ENCODE measurements around the gene FHOD3. TPM values are rescaled to one million over a fixed set of nuclear protein-coding genes. Genes with fewer than 3 reads are reported as not detected.

Gene FHOD3
- total RNA-seq, 1 experiment from 2014 or later, result 18.1 TPM

DNA sequence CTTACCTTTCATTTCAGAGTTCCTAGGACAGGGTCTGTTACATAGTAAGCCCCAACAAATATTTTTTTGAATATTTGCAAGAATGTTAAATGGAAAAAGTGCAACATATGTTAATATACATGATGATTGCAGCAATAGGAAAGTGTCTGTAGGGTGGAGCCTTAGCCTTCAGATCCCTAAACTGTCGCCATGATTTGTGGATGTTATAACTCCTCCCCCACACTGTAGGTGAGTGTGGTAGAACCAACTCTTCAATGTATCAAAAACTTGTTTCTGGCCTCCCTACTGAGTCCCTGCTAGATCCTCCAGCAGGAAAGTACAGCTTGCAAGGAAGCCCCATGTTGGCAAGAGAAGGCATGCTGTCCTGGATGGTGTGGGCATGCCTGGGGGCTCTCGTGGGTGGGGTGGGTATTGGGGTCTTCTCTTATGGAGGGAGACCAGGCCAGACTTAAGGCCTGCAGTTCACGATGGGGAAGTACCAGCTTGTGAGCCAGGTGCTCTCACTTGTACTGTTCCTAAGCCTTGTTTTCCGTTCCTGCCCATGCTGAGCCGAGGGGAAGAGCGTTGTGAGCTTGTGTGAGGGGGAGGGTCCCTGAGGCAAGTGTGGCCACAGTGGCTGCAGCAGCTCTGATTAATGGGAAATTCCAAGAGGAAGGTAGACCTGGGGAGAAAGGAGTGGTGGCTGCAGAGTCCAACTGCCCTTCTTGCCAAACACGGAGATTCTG is 11.4 kb downstream of the FHOD3 start:
- Histone ChIP-seq H3F3A (ENCODE audit: low read length, unreplicated experiment) (no peaks in the 10 kb centered on the region), H3K9ac (ENCODE audit: low read length) (peak overlapping the region; percentile 68), H3K4me1 (ENCODE audit: insufficient read depth, low read length) (peaks cover 70% of the 10 kb centered on the region), H3K36me3 (ENCODE audit: low read depth, low read length) (no peaks in the 10 kb centered on the region), H4K20me1 (ENCODE audit: low read length) (no peaks in the 10 kb centered on the region), H3K79me2 (ENCODE audit: low read length) (peaks cover 79% of the 10 kb centered on the region), H3K9me3 (ENCODE audit: low read length) (no peaks in the 10 kb centered on the region), H3K4me2 (ENCODE audit: low read length) (peak overlapping the region; percentile 43), H3K4me3 (ENCODE audit: low read length) (peak overlapping the region; percentile 31; the same call in 1 of the 2 replicates), H2AFZ (ENCODE audit: low read length) (no peak overlapping the region), H3K9me2 (replicated peaks; ENCODE audit: low read length) (no peaks in the 10 kb centered on the region), H3K27me3 (ENCODE audit: low read length) (no peaks in the 10 kb centered on the region), H3K27ac (ENCODE audit: low read length) (peak overlapping the region; percentile 100)
- POLR2A ChIA-PET (ENCODE audit: unreplicated experiment), result interaction anchor here (0.6 to 1.1 kb wide), 3 partner anchors 10 to 97 kb away, joined by 3 to 6 read pairs (median 5); partner anchors contain the start of gene FHOD3
- intact Hi-C loops (cut with micrococcal nuclease), result loop anchor here (5.0 kb wide), 1 partner anchor 43 kb away; no protein-coding TSS in a partner anchor
- TF ChIP-seq, protein P1, sequence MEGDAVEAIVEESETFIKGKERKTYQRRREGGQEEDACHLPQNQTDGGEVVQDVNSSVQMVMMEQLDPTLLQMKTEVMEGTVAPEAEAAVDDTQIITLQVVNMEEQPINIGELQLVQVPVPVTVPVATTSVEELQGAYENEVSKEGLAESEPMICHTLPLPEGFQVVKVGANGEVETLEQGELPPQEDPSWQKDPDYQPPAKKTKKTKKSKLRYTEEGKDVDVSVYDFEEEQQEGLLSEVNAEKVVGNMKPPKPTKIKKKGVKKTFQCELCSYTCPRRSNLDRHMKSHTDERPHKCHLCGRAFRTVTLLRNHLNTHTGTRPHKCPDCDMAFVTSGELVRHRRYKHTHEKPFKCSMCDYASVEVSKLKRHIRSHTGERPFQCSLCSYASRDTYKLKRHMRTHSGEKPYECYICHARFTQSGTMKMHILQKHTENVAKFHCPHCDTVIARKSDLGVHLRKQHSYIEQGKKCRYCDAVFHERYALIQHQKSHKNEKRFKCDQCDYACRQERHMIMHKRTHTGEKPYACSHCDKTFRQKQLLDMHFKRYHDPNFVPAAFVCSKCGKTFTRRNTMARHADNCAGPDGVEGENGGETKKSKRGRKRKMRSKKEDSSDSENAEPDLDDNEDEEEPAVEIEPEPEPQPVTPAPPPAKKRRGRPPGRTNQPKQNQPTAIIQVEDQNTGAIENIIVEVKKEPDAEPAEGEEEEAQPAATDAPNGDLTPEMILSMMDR (conservative IDR thresholded peaks at IDR 0.05; ENCODE audit: low read depth, low read length), result no peak
- TF ChIP-seq EZH2phosphoT487 (IDR thresholded peaks at IDR 0.05; ENCODE audit: borderline replicate concordance, low read length), result no peak
- TF ChIP-seq EZH2 (IDR thresholded peaks at IDR 0.05; ENCODE audit: low read length, unreplicated experiment), result no peak
- BruUV-seq (replicated peaks), result TSS peak; percentile 83
- ATAC-seq, result no peak
- CTCF ChIA-PET, result interaction anchor here (1.5 kb wide), 1 partner anchor 10 kb away, joined by 7 read pairs; no protein-coding TSS in a partner anchor
- DNase-seq, result no peak

DNA sequence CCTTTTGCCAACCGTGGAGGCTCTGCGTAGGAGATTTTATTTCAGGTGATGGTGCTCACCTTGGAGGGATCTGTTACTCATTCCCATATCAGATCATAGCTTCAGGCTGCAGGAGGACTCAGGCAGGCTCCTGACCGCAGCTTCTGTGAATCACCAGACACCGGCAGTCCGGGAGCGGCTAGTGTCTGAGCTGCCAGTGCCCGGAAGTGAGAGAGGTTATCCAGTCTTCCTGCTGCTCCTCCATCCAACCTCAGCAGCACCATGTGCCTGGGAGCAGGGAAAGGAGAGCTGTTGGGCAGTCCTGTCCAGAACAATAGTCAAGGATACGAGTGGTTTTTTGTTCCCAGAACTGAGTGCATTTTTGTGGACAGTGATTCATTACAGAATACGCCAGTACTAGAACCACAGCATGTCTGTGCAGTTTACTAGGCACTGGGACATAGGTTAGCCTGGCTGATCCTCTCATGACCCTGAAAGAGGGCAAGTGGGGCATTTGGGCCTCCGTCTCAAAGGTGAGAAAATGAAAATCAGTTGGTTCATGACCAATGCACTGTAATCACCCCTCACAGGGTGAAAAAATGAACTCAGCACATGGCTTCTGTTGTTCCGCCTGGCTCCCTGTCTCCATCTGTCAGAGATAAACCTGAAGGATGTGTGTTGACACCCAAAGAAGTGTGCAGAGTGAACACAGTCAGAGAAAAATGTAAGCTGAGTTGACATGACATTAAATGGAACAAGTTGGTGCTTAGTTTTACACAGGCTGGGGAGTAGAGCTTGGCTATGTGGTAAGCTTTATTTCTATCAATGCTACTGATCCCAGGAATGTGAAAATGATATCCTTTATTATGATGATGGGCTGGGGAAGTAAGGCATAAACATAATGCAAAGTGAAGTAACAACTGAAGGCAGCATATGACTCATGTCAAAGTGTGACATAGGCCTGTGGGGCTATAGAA is 12.2 kb downstream of the FHOD3 start:
- intact Hi-C loops (cut with micrococcal nuclease), result loop anchor here (5.0 kb wide), 1 partner anchor 43 kb away; no protein-coding TSS in a partner anchor
- CTCF ChIA-PET, result interaction anchor here (0.6 to 1.5 kb wide), 2 partner anchors 11 to 12 kb away, joined by 3 to 7 read pairs; partner anchors contain the start of gene FHOD3
- BruUV-seq (replicated peaks), result TSS peak; percentile 39
- Histone ChIP-seq H3K36me3 (ENCODE audit: low read depth, low read length) (no peaks in the 10 kb centered on the region), H3K4me3 (ENCODE audit: low read length) (no peak overlapping the region), H3K9ac (ENCODE audit: low read length) (peak overlapping the region; percentile 79), H4K20me1 (ENCODE audit: low read length) (no peaks in the 10 kb centered on the region), H3K4me1 (ENCODE audit: insufficient read depth, low read length) (peaks cover 78% of the 10 kb centered on the region), H3K9me3 (ENCODE audit: low read length) (no peaks in the 10 kb centered on the region), H3K79me2 (ENCODE audit: low read length) (peaks cover 75% of the 10 kb centered on the region), H3K27me3 (ENCODE audit: low read length) (no peaks in the 10 kb centered on the region), H3K4me2 (ENCODE audit: low read length) (peak overlapping the region; percentile 54), H3K9me2 (replicated peaks; ENCODE audit: low read length) (no peaks in the 10 kb centered on the region), H2AFZ (ENCODE audit: low read length) (no peak overlapping the region), H3K27ac (ENCODE audit: low read length) (peak overlapping the region; percentile 100), H3F3A (ENCODE audit: low read length, unreplicated experiment) (no peaks in the 10 kb centered on the region)
- no peak for TF ChIP-seq EZH2phosphoT487 (IDR thresholded peaks at IDR 0.05; ENCODE audit: borderline replicate concordance, low read length)
- TF ChIP-seq, protein P1 (conservative IDR thresholded peaks at IDR 0.05; ENCODE audit: low read depth, low read length), result no peak
- no peak for TF ChIP-seq EZH2 (IDR thresholded peaks at IDR 0.05; ENCODE audit: low read length, unreplicated experiment)
- ATAC-seq, result peak; percentile 87
- DNase-seq, result peak; percentile 86
- POLR2A ChIA-PET (ENCODE audit: unreplicated experiment), result interaction anchor here (0.6 to 1.1 kb wide), 3 partner anchors 11 to 96 kb away, joined by 3 to 6 read pairs (median 5); partner anchors contain the start of gene FHOD3
